C4-2B (cell line): ENCODE measurements around the gene ILF2.

Experiments used
- H3K27ac ChIP-seq: fragments of 450-650 bp; 2 replicates; pipeline ENCODE4 v1.5.1; 2017
- ZFX ChIP-seq: fragments of 450-650 bp; IDR thresholded peaks from 2 replicates; pipeline ENCODE4 v1.6.1; 2017
- TF ChIP-seq, protein P1 (sequence below): fragments of 450-650 bp; conservative IDR thresholded peaks from 2 replicates; pipeline ENCODE4 v1.5.1; 2017; ENCODE audit warnings: mild to moderate bottlenecking

Gene ILF2

DNA sequence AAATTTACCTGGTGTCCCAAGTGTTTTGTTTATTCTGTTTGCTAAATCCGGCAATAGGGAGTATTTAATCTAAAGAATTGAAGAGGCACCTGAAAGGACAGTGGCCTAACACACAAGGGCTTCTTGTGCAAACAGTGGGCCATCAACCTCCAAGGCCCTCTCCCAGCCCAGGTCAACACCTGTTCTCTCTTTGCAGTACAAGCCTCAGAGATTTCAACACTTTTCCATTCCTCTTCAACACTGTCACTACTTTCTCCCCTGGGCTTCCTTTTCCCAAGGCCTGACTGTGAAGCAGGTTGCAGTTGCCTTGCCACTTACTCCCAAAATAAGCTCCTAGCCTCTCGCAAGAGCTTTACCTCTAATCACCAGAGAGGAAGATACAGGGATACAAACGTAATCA is 15.5 kb downstream of the ILF2 start:
- TF ChIP-seq, protein P1, sequence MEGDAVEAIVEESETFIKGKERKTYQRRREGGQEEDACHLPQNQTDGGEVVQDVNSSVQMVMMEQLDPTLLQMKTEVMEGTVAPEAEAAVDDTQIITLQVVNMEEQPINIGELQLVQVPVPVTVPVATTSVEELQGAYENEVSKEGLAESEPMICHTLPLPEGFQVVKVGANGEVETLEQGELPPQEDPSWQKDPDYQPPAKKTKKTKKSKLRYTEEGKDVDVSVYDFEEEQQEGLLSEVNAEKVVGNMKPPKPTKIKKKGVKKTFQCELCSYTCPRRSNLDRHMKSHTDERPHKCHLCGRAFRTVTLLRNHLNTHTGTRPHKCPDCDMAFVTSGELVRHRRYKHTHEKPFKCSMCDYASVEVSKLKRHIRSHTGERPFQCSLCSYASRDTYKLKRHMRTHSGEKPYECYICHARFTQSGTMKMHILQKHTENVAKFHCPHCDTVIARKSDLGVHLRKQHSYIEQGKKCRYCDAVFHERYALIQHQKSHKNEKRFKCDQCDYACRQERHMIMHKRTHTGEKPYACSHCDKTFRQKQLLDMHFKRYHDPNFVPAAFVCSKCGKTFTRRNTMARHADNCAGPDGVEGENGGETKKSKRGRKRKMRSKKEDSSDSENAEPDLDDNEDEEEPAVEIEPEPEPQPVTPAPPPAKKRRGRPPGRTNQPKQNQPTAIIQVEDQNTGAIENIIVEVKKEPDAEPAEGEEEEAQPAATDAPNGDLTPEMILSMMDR = no peak
- no peak for TF ChIP-seq ZFX
- H3K27ac ChIP-seq = no peak overlapping the region

DNA sequence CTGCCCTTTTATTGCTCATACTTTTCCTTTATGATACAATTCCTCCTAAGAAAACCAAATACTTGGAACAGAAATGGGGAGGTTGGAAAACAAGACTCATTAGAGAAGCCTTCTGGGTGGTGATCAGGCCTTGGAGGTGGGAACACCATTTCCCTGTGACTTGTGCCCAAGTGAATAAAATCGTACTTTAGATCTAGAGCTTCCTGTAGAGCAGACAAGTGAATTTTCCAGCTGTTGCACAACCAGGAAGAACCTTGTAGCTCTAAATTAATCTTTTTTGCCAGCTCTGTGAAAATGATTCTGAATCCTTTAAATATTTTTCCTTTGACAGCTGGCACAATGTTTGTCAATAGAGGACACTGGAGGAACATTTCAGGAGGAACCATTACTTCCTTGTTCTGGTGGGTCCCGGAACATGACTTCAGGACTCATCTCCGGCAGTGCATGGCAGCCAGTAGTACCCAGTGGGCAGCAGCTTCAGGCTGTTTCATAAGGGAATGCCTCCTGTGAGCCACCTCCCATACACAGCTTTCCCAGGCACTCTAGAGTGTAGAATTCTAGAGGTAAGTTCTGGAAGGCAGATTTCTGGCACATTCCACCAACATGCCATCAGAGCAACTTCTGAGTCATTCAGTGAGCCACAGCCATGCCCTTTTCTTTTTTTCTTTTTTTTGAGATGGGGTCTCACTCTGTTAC is 17.8 kb downstream of the ILF2 start:
- TF ChIP-seq, protein P1 = no peak
- no peak for TF ChIP-seq ZFX
- H3K27ac ChIP-seq = no peak overlapping the region; the same call in 1 of the 2 replicates

DNA sequence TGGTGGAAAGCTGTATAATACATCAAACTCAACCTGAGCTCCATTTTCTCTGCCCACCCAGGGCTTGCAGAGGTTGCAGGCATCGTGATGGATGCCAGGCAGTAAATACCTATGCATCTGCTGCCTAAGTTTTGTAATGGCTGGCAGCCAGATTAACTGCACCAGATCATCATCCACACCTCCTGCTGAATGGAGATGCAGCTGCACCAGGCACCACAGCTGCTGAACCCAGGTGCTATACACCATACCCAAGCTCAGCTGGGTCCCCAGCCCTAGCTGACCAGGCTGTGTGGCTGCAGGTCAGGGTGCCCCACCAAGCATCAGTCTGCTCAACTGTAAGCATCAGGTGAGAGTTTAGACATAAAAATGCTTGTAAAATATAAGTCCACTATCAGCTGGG is 19.0 kb downstream of the ILF2 start:
- H3K27ac ChIP-seq = no peak overlapping the region
- TF ChIP-seq, protein P1 = no peak
- no peak for TF ChIP-seq ZFX

DNA sequence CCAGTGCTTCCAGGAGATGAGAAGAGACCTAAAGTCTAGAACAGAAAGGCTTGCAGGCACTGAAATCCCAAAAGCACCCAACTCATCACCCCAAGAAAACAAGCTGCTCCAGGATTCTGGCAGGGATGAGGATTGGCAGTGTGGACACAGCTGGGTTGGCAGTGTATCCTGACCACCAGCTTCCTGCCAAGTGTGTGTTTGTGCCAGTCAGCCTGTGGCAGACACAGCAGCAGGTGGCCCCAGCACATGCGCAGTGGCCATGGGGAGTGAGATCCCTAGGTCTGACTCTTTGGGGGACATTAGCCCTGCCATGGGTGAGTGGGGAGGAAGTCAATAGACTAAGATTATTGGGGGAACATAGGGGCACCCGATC is 20.9 kb downstream of the ILF2 start:
- peak overlapping the region; percentile 73 for H3K27ac ChIP-seq
- TF ChIP-seq, protein P1 = no peak
- no peak for TF ChIP-seq ZFX

DNA sequence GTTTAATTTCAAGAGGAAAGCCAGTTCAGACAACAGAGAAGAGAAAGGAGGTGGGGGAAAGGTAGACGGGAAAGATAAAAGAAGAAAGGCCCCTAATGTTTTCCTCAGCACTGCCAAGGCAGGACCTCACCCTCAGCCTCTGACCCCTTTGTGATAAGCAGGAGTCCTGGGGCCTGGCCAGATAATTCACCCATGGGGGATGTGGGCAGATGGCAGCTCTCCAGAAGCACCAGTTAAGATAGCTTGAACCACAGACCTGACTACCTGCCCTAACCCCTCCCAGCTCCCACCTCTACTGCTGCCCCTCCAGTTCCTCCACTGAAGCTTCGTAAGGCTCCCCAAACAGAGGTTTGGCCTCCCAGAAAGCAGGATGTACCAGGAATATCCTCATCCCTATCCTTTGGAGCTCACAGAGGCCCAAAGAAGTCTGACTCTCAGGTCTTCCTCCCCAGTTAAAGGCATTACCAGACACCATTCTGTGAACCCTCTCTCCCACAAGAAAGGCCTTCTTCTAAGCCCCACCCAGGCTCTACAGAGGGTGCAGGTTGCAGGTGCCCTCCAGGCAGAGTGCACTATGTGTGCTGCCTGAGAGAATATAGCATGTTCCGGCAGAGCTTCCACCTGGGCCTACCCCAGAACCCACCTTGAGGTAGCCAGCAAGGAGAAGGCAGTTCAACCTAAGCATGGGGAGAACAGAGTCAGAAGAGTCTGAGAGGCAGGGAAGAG is 21.5 kb downstream of the ILF2 start:
- peak overlapping the region; percentile 73 for H3K27ac ChIP-seq
- TF ChIP-seq, protein P1 = no peak
- no peak for TF ChIP-seq ZFX

DNA sequence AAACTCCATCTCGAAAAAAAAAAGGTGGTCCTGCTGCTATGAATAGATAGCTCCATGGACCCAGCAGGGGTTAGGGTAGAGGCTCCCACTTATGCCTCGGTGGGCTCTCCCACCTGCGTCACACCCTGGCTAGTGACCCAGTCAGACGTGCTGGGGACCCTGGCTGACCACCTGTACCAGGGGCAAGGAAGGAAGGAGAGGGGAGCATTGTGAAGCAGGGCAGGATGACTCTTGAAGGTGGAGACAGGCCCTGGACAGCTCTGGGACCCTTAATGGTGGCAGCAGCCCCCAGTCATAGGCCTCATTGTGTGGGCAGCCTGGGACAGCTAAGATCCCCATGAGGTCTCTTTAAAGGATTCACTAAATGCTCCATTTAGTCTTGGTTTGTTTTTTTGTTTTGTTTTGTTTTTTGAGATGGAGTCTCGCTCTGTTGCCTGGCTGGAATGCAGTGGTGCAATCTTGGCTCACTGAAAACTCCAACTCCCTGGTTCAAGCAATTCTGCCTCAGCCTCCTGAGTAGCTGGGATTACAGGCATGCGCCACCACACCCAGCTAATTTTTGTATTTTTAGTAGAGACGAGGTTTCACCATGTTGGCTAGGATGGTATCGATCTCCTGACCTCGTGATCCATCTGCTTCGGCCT is 22.7 kb downstream of the ILF2 start:
- TF ChIP-seq, protein P1 = no peak
- TF ChIP-seq ZFX = no peak
- peak overlapping the region; percentile 73 for H3K27ac ChIP-seq

DNA sequence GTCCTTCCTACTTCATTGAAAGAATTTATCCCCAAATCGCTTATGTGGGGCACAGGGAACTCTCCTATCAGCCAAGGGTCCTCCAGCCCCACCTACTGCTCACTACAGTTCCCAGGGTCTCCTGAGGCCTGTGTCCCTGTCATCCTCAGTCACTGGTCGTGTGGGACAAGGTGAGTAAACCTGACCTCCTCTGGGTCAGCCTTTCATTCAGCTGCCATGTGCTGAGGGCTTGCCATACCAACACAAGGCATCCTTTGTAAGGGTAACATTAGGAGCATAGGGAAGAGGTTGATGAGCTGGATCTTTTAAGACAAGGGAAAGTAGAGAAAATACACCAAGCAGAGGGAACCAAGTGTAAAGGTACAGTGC is 23.5 kb downstream of the ILF2 start:
- no peak for TF ChIP-seq ZFX
- H3K27ac ChIP-seq = no peak overlapping the region
